Measurements from ENCODE around the gene DNAJC30.

The DNAJC30 gene

DNA sequence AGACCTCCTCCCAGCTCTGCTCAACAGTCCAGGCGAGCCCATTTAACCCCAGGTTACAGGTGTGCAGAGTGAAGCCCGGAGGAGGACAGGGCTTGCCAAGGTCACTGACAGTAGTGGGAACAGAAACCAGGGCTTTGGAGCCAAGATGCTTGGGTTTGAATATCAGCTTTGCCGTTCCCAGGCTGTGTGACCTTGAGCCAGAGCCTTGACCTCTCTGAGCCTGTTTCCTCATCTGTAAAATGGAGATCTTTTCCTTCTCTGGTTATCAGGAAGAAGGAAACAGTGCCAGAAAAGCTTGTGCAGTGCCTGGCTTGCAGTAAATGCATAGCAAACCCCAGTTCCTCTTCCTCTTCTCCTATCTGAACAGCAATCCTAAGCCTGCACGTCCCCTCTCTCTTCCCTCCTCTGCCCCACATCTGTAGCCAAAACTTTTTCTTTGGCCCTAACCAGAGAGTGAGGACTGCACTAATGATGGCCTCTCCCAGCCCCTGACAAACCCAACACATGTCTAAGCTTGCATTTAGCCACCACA lies 37.5 kb downstream of the DNAJC30 start:
- no peak for DNase-seq (ENCODE audit: low read depth)
- TF ChIP-seq, protein P1, sequence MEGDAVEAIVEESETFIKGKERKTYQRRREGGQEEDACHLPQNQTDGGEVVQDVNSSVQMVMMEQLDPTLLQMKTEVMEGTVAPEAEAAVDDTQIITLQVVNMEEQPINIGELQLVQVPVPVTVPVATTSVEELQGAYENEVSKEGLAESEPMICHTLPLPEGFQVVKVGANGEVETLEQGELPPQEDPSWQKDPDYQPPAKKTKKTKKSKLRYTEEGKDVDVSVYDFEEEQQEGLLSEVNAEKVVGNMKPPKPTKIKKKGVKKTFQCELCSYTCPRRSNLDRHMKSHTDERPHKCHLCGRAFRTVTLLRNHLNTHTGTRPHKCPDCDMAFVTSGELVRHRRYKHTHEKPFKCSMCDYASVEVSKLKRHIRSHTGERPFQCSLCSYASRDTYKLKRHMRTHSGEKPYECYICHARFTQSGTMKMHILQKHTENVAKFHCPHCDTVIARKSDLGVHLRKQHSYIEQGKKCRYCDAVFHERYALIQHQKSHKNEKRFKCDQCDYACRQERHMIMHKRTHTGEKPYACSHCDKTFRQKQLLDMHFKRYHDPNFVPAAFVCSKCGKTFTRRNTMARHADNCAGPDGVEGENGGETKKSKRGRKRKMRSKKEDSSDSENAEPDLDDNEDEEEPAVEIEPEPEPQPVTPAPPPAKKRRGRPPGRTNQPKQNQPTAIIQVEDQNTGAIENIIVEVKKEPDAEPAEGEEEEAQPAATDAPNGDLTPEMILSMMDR (IDR thresholded peaks at IDR 0.05; ENCODE audit: control insufficient read depth, insufficient read depth, low read depth, low read length, missing control alignments): no peak

GRCh38 chr7:73644688-73645286 lies 38.5 kb downstream of the DNAJC30 start:
- no peak overlapping the region for H3K4me3 ChIP-seq (ENCODE audit: control insufficient read depth, low read depth, low read length)
- TF ChIP-seq, protein P1 (IDR thresholded peaks at IDR 0.05; ENCODE audit: control insufficient read depth, insufficient read depth, low read depth, low read length, missing control alignments): no peak
- DNase-seq (ENCODE audit: low read depth): no peak

More for the DNA sequence above, 37.5 kb downstream of the DNAJC30 start:
- no peak overlapping the region for H3K4me3 ChIP-seq (ENCODE audit: control insufficient read depth, low read depth, low read length)

GRCh38 chr7:73642834-73643233 lies 40.4 kb downstream of the DNAJC30 start:
- TF ChIP-seq, protein P1 (IDR thresholded peaks at IDR 0.05; ENCODE audit: control insufficient read depth, insufficient read depth, low read depth, low read length, missing control alignments): no peak
- H3K4me3 ChIP-seq (ENCODE audit: control insufficient read depth, low read depth, low read length): no peak overlapping the region
- no peak for DNase-seq (ENCODE audit: low read depth)

GRCh38 chr7:73638911-73639310 lies 44.3 kb downstream of the DNAJC30 start:
- DNase-seq (ENCODE audit: low read depth): no peak
- H3K4me3 ChIP-seq (ENCODE audit: control insufficient read depth, low read depth, low read length): no peak overlapping the region
- TF ChIP-seq, protein P1 (IDR thresholded peaks at IDR 0.05; ENCODE audit: control insufficient read depth, insufficient read depth, low read depth, low read length, missing control alignments): no peak

DNA sequence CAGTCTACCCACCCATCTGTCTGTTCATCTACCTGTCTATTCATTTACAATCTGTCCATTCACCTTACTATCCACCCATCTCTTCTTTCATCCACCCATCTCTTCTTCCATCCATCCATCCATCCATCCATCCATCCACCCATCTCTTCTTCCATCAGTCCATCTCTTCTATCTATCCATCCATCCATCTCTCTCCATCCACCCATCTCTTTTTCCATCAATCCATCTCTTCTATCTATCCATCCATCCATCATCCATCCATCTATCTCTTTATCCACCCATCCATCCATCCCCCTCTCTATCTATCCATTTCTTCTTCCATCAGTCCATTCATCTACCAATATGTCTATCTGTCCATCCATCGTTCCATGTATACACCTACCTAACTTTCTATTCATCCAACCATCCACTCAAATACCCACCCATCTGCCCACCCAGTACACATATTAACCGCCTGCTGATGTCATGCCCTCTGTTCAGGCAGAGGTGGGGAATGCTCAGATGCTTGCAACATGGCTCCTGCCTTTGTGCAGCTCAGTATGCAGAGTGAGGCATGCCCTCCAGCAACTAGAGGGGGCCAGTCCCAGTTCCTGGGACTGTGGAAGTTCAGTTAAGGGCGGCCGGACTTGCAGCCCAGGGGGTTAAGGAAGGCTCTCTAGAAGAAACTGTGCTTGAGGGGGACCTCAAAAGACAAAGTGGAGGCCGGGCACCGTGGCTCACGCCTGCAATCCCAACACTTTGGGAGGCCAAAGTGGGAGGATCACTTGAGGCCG lies 47.6 kb downstream of the DNAJC30 start:
- no peak overlapping the region for H3K4me3 ChIP-seq (ENCODE audit: control insufficient read depth, low read depth, low read length)
- DNase-seq (ENCODE audit: low read depth): no peak
- TF ChIP-seq, protein P1 (IDR thresholded peaks at IDR 0.05; ENCODE audit: control insufficient read depth, insufficient read depth, low read depth, low read length, missing control alignments): no peak

DNA sequence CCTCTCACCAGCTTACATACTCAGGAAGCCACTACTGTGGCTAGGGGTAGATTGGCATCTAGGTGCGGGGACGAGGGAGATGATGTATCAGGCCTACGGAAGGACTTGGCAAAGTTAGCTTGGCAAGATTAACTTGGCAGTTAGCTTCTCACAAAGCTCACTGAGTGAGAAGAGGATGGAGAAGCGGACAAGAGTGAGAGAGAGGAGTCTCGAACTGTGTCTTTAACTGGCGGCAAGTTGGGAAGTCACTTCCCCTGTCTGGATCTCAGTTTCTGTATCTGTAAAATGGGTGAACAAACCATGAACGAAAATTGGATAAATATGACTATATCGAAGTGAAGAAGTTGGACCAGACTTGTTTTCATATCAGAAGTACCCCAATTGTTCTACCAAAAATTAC lies 49.4 kb downstream of the DNAJC30 start:
- DNase-seq (ENCODE audit: low read depth): no peak
- H3K4me3 ChIP-seq (ENCODE audit: control insufficient read depth, low read depth, low read length): no peak overlapping the region
- TF ChIP-seq, protein P1 (IDR thresholded peaks at IDR 0.05; ENCODE audit: control insufficient read depth, insufficient read depth, low read depth, low read length, missing control alignments): no peak
